HG03159 (cell line): ENCODE results near the gene LSP1.

ENCODE experiments used
- ATAC-seq: cut with Tn5 transposase; IDR thresholded peaks from one replicate; pipeline ENCODE4 v1.9.1; 2021; ENCODE audit warnings: mild to moderate bottlenecking, moderate library complexity; ENCODE audit not compliant: unreplicated experiment

LSP1 gene

GRCh38 chr11:1824221-1825038 is 28.5 kb upstream of the LSP1 start:
- ATAC-seq = no peak

- ATAC-seq = no peak
Measured at GRCh38 chr11:1825039-1825740, 27.7 kb upstream of the LSP1 start.

- ATAC-seq = no peak
Measured at GRCh38 chr11:1825785-1826451, 27.0 kb upstream of the LSP1 start.

GRCh38 chr11:1826552-1827094 is 26.3 kb upstream of the LSP1 start:
- no peak for ATAC-seq

- ATAC-seq = no peak
Measured at GRCh38 chr11:1827095-1827813, 25.6 kb upstream of the LSP1 start.

GRCh38 chr11:1827931-1828330 is 25.0 kb upstream of the LSP1 start:
- ATAC-seq = no peak

- no peak for ATAC-seq
Measured at GRCh38 chr11:1828542-1828941, 24.3 kb upstream of the LSP1 start.

GRCh38 chr11:1829039-1829820 is 23.7 kb upstream of the LSP1 start:
- ATAC-seq = no peak

GRCh38 chr11:1830004-1830321 is 22.9 kb upstream of the LSP1 start:
- no peak for ATAC-seq

- ATAC-seq = no peak
Measured at GRCh38 chr11:1830322-1831223, 22.3 kb upstream of the LSP1 start.

- ATAC-seq = no peak
Measured at GRCh38 chr11:1831338-1832210, 21.3 kb upstream of the LSP1 start.

GRCh38 chr11:1832211-1832919 is 20.5 kb upstream of the LSP1 start:
- ATAC-seq = no peak

- ATAC-seq = no peak
Measured at GRCh38 chr11:1832920-1833295, 20.0 kb upstream of the LSP1 start.

- ATAC-seq = no peak
Measured at GRCh38 chr11:1834062-1834610, 18.7 kb upstream of the LSP1 start.

- ATAC-seq = no peak
Measured at GRCh38 chr11:1834779-1835670, 17.9 kb upstream of the LSP1 start, which contains the start of gene SYT8. TSS of gene SYT8 (plus strand) at chr11:1834990. CDS start at chr11:1835106, 116 bp downstream.

GRCh38 chr11:1835671-1836010 is 17.2 kb upstream of the LSP1 start:
- no peak for ATAC-seq
